Esophagus muscularis mucosa (tissue), 3 donors: ENCODE measurements around the gene SFXN1.

Experiments used
- CTCF ChIP-seq, 3 experiments: fragments of 200-600 bp in 2 of 3; fragments of 450-650 bp in 1 of 3; sonication (generic) in 2 of 3; IDR thresholded peaks; one replicate each; pipeline ENCODE4 v1.5.1; 2017 to 2019; ENCODE audit warnings: antibody characterized with exemption in 3 of 3, mild to moderate bottlenecking in 2 of 3, moderate library complexity in 1 of 3
- POLR2A ChIP-seq: fragments of 450-650 bp; IDR thresholded peaks from one replicate; pipeline ENCODE4 v1.6.1; 2017; ENCODE audit warnings: antibody characterized with exemption, moderate library complexity, mild to moderate bottlenecking, low read depth

- TF ChIP-seq POLR2A (no peak), CTCF (IDR thresholded peaks at IDR 0.05) (peak; percentile 27 to 71 (median 62))
Measured at GRCh38 chr5:175444060-175444904, 34.1 kb upstream of the SFXN1 start, which contains the start of gene DRD1.
